Gastroesophageal sphincter (tissue), 4 donors: ENCODE measurements around the gene KIF17. TPM values are rescaled to one million over a fixed set of nuclear protein-coding genes. Genes with fewer than 3 reads are reported as not detected.

Source experiments
- ATAC-seq: fragments of 150-250 bp; one replicate; pipeline ENCODE4 v1.9.1; 2016; ENCODE audit warnings: mild to moderate bottlenecking, moderate library complexity
- H3K27ac ChIP-seq, 4 donors: fragments of 200-600 bp; sonication (generic) in 3 of 4; 1 replicate in 3 of 4; 2 replicates in 1 of 4; pipeline ENCODE4 v1.5.1; 2016 to 2019
- H3K27me3 ChIP-seq: fragments of 200-600 bp; sonication (generic); one replicate; pipeline ENCODE4 v1.5.1; 2019
- H3K36me3 ChIP-seq, 2 donors: fragments of 200-600 bp; sonication (generic); one replicate each; pipeline ENCODE4 v1.5.1; 2019; ENCODE audit warnings: control low read depth in 1 of 2
- H3K4me1 ChIP-seq, 3 donors: fragments of 200-600 bp; sonication (generic); 1 replicate in 2 of 3; 2 replicates in 1 of 3; pipeline ENCODE4 v1.5.1; 2016 to 2019; ENCODE audit warnings: control low read depth in 2 of 3
- H3K4me3 ChIP-seq, 2 donors: fragments of 200-600 bp; sonication (generic); one replicate each; pipeline ENCODE4 v1.5.1; 2019; ENCODE audit warnings: mild to moderate bottlenecking in 1 of 2, moderate library complexity in 1 of 2
- H3K9me3 ChIP-seq, 3 donors: fragments of 200-600 bp; sonication (generic); one replicate each; pipeline ENCODE4 v1.5.1; 2017 to 2019; ENCODE audit warnings: control low read depth in 2 of 3
- CTCF ChIP-seq, 4 experiments: fragments of 200-600 bp in 2 of 4; fragments of 450-650 bp in 2 of 4; sonication (generic) in 1 of 4; IDR thresholded peaks; one replicate each; pipeline ENCODE4 v1.5.1; 2017 to 2019; ENCODE audit warnings: antibody characterized with exemption in 4 of 4, mild to moderate bottlenecking in 2 of 4, moderate library complexity in 2 of 4
- EP300 ChIP-seq: sonication (generic); formaldehyde crosslinking; IDR thresholded peaks from one replicate; pipeline ENCODE4 v1.6.1; 2017; ENCODE audit warnings: antibody characterized with exemption, mild to moderate bottlenecking
- POLR2A ChIP-seq, 2 donors: fragments of 450-650 bp; IDR thresholded peaks; one replicate each; pipeline ENCODE4 v1.6.1; 2017; ENCODE audit warnings: antibody characterized with exemption in 2 of 2, mild to moderate bottlenecking in 2 of 2, moderate library complexity in 1 of 2
- POLR2AphosphoS5 ChIP-seq: sonication (generic); formaldehyde crosslinking; IDR thresholded peaks from one replicate; pipeline ENCODE4 v1.6.1; 2017; ENCODE audit warnings: antibody characterized with exemption
- WGBS, 2 donors: methylation state at CpG; one replicate each; pipeline ENCODE4 v1.1.5; 2018; ENCODE audit warnings: low coverage in 1 of 2; 5-methylcytosine and 5-hydroxymethylcytosine counted together
- total RNA-seq, 4 donors: library from RNA; depleted of rRNA; stranded (reverse); fragments of >200 nt; gene quantifications; one replicate each; pipeline ENCODE4 v1.1.0, GENCODE V29; 2016

Gene KIF17
- total RNA-seq, 4 donors from 2014 or later, result 0.47 to 11.8 (median 7.5) TPM

GRCh38 chr1:20632386-20632785 lies 85.4 kb downstream of the KIF17 start:
- H3K9me3 ChIP-seq, result no peaks in the 10 kb centered on the region
- TF ChIP-seq CTCF (IDR thresholded peaks at IDR 0.05), result no peak
- TF ChIP-seq POLR2AphosphoS5, result no peak
- no peak for TF ChIP-seq EP300
- no peak for TF ChIP-seq POLR2A (IDR thresholded peaks at IDR 0.05)
- no peak overlapping the region for H3K4me3 ChIP-seq
- no peak for ATAC-seq
- no peaks in the 10 kb centered on the region for H3K27me3 ChIP-seq
- peaks cover 2 to 41% (median 10%) of the 10 kb centered on the region in 3 donors for H3K4me1 ChIP-seq
- H3K36me3 ChIP-seq, result peaks cover 0 to 13% of the 10 kb centered on the region in 2 donors
- 50 to 80% methylated on average over 1 to 2 of the region's 3 CpGs for WGBS, 2 donors
- H3K27ac ChIP-seq, result no peak overlapping the region

- Histone ChIP-seq H3K4me1 (peaks cover 2 to 25% (median 10%) of the 10 kb centered on the region in 3 donors), H3K36me3 (no peaks in the 10 kb centered on the region), H3K27ac (no peak overlapping the region), H3K27me3 (peaks cover 10% of the 10 kb centered on the region), H3K9me3 (no peaks in the 10 kb centered on the region), H3K4me3 (no peak overlapping the region)
- WGBS, 2 donors, result 30 to 43% methylated on average over 4 of the region's 4 CpGs
- TF ChIP-seq EP300 (no peak), CTCF (IDR thresholded peaks at IDR 0.05) (no peak), POLR2A (IDR thresholded peaks at IDR 0.05) (no peak), POLR2AphosphoS5 (no peak)
- no peak for ATAC-seq
These were observed 87.1 kb downstream of the KIF17 start for GRCh38 chr1:20630729-20631128.

- H3K4me3 ChIP-seq, result no peak overlapping the region
- no peaks in the 10 kb centered on the region for H3K9me3 ChIP-seq
- H3K27ac ChIP-seq, result no peak overlapping the region
- TF ChIP-seq POLR2A (IDR thresholded peaks at IDR 0.05), result no peak
- TF ChIP-seq EP300, result no peak
- TF ChIP-seq POLR2AphosphoS5, result no peak
- no peak for TF ChIP-seq CTCF (IDR thresholded peaks at IDR 0.05)
- no peak for ATAC-seq
- no peaks in the 10 kb centered on the region for H3K36me3 ChIP-seq
- no peaks in the 10 kb centered on the region for H3K4me1 ChIP-seq
- 63 to 67% methylated on average over 1 of the region's 1 CpG for WGBS, 2 donors
- H3K27me3 ChIP-seq, result peaks cover 27% of the 10 kb centered on the region
These were observed 91.3 kb downstream of the KIF17 start for GRCh38 chr1:20626524-20626923.

- no peak for ATAC-seq
- no peaks in the 10 kb centered on the region for H3K36me3 ChIP-seq
- H3K4me1 ChIP-seq, result no peaks in the 10 kb centered on the region
- no peaks in the 10 kb centered on the region for H3K9me3 ChIP-seq
- peaks cover 27% of the 10 kb centered on the region for H3K27me3 ChIP-seq
- no peak overlapping the region for H3K4me3 ChIP-seq
- TF ChIP-seq POLR2AphosphoS5, result no peak
- TF ChIP-seq EP300, result no peak
- no peak for TF ChIP-seq POLR2A (IDR thresholded peaks at IDR 0.05)
- TF ChIP-seq CTCF (IDR thresholded peaks at IDR 0.05), result no peak
- no peak overlapping the region for H3K27ac ChIP-seq
- 80 to 86% methylated on average over 1 of the region's 1 CpG for WGBS, 2 donors
These were observed 91.7 kb downstream of the KIF17 start for GRCh38 chr1:20626098-20626427.

- ATAC-seq, result no peak
- TF ChIP-seq EP300, result no peak
- no peak for TF ChIP-seq CTCF (IDR thresholded peaks at IDR 0.05)
- no peak for TF ChIP-seq POLR2A (IDR thresholded peaks at IDR 0.05)
- no peak for TF ChIP-seq POLR2AphosphoS5
These were observed 92.4 kb downstream of the KIF17 start for GRCh38 chr1:20625176-20626097.

More at GRCh38 chr1:20625176-20626097, 92.4 kb downstream of the KIF17 start:
- Histone ChIP-seq H3K36me3 (no peaks in the 10 kb centered on the region), H3K9me3 (no peaks in the 10 kb centered on the region), H3K27me3 (peaks cover 27% of the 10 kb centered on the region), H3K4me1 (no peaks in the 10 kb centered on the region), H3K27ac (no peak overlapping the region), H3K4me3 (no peak overlapping the region)
- WGBS, 2 donors, result 67 to 71% methylated on average over 1 to 3 of the region's 3 CpGs
